HG03521 (cell line): Measurements from ENCODE around the gene ANKRD18B.
"Not testable (repeated sequence)": the region's sequence is repeated elsewhere in the genome, so short reads cannot be mapped to it uniquely, and the experiment has no call there.

Experiments
- ATAC-seq: cut with Tn5 transposase; IDR thresholded peaks from one replicate; pipeline ENCODE4 v1.9.1; 2021; ENCODE audit warnings: mild to moderate bottlenecking, moderate library complexity; ENCODE audit not compliant: unreplicated experiment

Gene ANKRD18B

GRCh38 chr9:33528069-33528468 lies 4.0 kb downstream of the ANKRD18B start:
- ATAC-seq = not testable (repeated sequence)

GRCh38 chr9:33533958-33534357 lies 9.9 kb downstream of the ANKRD18B start:
- not testable (repeated sequence) for ATAC-seq

- no peak for ATAC-seq
These were observed 11.5 kb downstream of the ANKRD18B start for GRCh38 chr9:33535541-33535940.

- ATAC-seq = not testable (repeated sequence)
These were observed 19.4 kb downstream of the ANKRD18B start for GRCh38 chr9:33543463-33543862.

- not testable (repeated sequence) for ATAC-seq
These were observed 21.7 kb downstream of the ANKRD18B start for GRCh38 chr9:33545715-33546114.

- ATAC-seq = not testable (repeated sequence)
These were observed 24.8 kb downstream of the ANKRD18B start for GRCh38 chr9:33548816-33549215.

- ATAC-seq = not testable (repeated sequence)
These were observed 25.4 kb downstream of the ANKRD18B start for GRCh38 chr9:33549418-33549817.

- ATAC-seq = not testable (repeated sequence)
These were observed 27.1 kb downstream of the ANKRD18B start for GRCh38 chr9:33551183-33551582.

- ATAC-seq = not testable (repeated sequence)
These were observed 28.3 kb downstream of the ANKRD18B start for GRCh38 chr9:33552315-33552725.

- ATAC-seq = not testable (repeated sequence)
These were observed 36.2 kb downstream of the ANKRD18B start for GRCh38 chr9:33560217-33560616.

- ATAC-seq = not testable (repeated sequence)
These were observed 38.1 kb downstream of the ANKRD18B start for GRCh38 chr9:33562196-33562595.

- ATAC-seq = not testable (repeated sequence)
These were observed 43.7 kb downstream of the ANKRD18B start for GRCh38 chr9:33567776-33568175.

GRCh38 chr9:33577786-33578185 lies 53.7 kb downstream of the ANKRD18B start:
- ATAC-seq = not testable (repeated sequence)

- ATAC-seq = not testable (repeated sequence)
These were observed 55.9 kb downstream of the ANKRD18B start for GRCh38 chr9:33579996-33580395.

GRCh38 chr9:33582686-33583085 lies 58.6 kb downstream of the ANKRD18B start:
- not testable (repeated sequence) for ATAC-seq

GRCh38 chr9:33586128-33586527 lies 62.1 kb downstream of the ANKRD18B start:
- ATAC-seq = not testable (repeated sequence)

GRCh38 chr9:33587799-33588198 lies 63.7 kb downstream of the ANKRD18B start:
- not testable (repeated sequence) for ATAC-seq

GRCh38 chr9:33588876-33589275 lies 64.8 kb downstream of the ANKRD18B start:
- not testable (repeated sequence) for ATAC-seq

GRCh38 chr9:33590857-33591256 lies 66.8 kb downstream of the ANKRD18B start:
- ATAC-seq = not testable (repeated sequence)

GRCh38 chr9:33596974-33597373 lies 72.9 kb downstream of the ANKRD18B start:
- not testable (repeated sequence) for ATAC-seq

GRCh38 chr9:33597386-33597785 lies 73.3 kb downstream of the ANKRD18B start:
- ATAC-seq = not testable (repeated sequence)

GRCh38 chr9:33598796-33599379 lies 74.8 kb downstream of the ANKRD18B start:
- not testable (repeated sequence) for ATAC-seq

GRCh38 chr9:33600911-33601310 lies 76.9 kb downstream of the ANKRD18B start:
- not testable (repeated sequence) for ATAC-seq
